Body of pancreas (tissue), 4 donors: ENCODE results near the gene MAPT. TPM values are rescaled to one million over a fixed set of nuclear protein-coding genes. Genes with fewer than 3 reads are reported as not detected.

ENCODE experiments used
- ATAC-seq: fragments of 150-250 bp; one replicate; pipeline ENCODE4 v1.9.1; 2016
- DNase-seq, 4 donors: peaks; one replicate each; pipeline ENCODE4 v3.0.0-alpha.2; 2019
- H3K27ac ChIP-seq, 4 donors: fragments of 200-600 bp; sonication (generic); 1 replicate in 3 of 4; 2 replicates in 1 of 4; pipeline versions ENCODE4 v1.5.1 to v1.6.1; 2016 to 2019; ENCODE audit warnings: mild to moderate bottlenecking in 1 of 4, mixed read lengths in 1 of 4, moderate library complexity in 1 of 4
- H3K27me3 ChIP-seq, 2 donors: fragments of 200-600 bp; sonication (generic); one replicate each; pipeline ENCODE4 v1.6.0; 2016; ENCODE audit warnings: mild to moderate bottlenecking in 1 of 2
- H3K36me3 ChIP-seq, 2 donors: fragments of 200-600 bp; sonication (generic); replicated peaks in 1 of 2; 2 replicates each; pipeline ENCODE4 v1.5.1; 2016; ENCODE audit warnings: low read depth in 2 of 2; ENCODE audit not compliant: insufficient read depth in 1 of 2
- H3K4me1 ChIP-seq: fragments of 200-600 bp; sonication (generic); one replicate; pipeline ENCODE4 v1.6.0; 2016
- H3K4me3 ChIP-seq, 2 donors: fragments of 200-600 bp; sonication (generic); 1 replicate in 1 of 2; 2 replicates in 1 of 2; pipeline ENCODE4 v1.5.1; 2016 to 2019
- H3K9me3 ChIP-seq, 3 donors: fragments of 200-600 bp; sonication (generic); 1 replicate in 2 of 3; 2 replicates in 1 of 3; pipeline ENCODE4 v1.5.1; 2016
- POLR2A ChIP-seq, 3 donors: fragments of 450-650 bp; IDR thresholded peaks; one replicate each; pipeline ENCODE4 v1.6.1; 2016; ENCODE audit warnings: antibody characterized with exemption in 3 of 3, mild to moderate bottlenecking in 2 of 3
- WGBS, 2 donors: methylation state at CpG; one replicate each; pipeline ENCODE4 v1.1.5; 2017; 5-methylcytosine and 5-hydroxymethylcytosine counted together
- intact Hi-C: fragments of 100-400 bp; cut with DNase I; formaldehyde crosslinking; loops from one replicate; pipeline ENCODE4 v1.15.1; 2023
- total RNA-seq, 2 donors: library from RNA; depleted of rRNA; stranded (reverse); fragments of >200 nt; gene quantifications; one replicate each; pipeline ENCODE4 v1.1.0, GENCODE V29; 2016
- TF ChIP-seq, protein P1 (sequence below), 7 experiments: fragments of 450-650 bp in 4 of 7; fragments of 200-600 bp in 3 of 7; sonication (generic) in 3 of 7; IDR thresholded peaks; one replicate each; pipeline ENCODE4 v1.5.1; 2016 to 2019; ENCODE audit warnings: antibody characterized with exemption in 7 of 7

MAPT gene
- total RNA-seq, 2 donors from 2014 or later: 1.6 to 2.3 TPM

DNA sequence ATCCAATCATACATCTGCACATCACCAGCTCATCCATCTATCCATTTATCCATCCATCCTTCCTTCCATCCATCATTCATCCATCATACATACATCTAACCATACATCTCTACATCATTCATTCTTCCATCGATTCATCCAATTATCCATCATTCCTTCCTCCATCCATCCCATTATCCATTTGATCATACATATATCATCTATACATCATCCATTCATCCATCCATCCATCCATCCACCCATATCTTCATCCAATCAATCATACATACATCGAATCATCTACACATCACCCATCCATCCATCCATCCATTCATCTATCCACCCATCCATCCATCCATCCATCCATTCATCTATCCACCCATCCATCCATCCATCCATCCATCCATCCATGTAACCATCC is 75.4 kb downstream of the MAPT start:
- Histone ChIP-seq H3K27me3 (no peaks in the 10 kb centered on the region), H3K27ac (no peak overlapping the region), H3K36me3 (no peaks in the 10 kb centered on the region), H3K9me3 (no peaks in the 10 kb centered on the region), H3K4me3 (no peak overlapping the region), H3K4me1 (no peaks in the 10 kb centered on the region)
- WGBS, 2 donors: 73 to 80% methylated on average over 2 of the region's 2 CpGs
- no peak for TF ChIP-seq POLR2A (IDR thresholded peaks at IDR 0.05)
- TF ChIP-seq, protein P1, sequence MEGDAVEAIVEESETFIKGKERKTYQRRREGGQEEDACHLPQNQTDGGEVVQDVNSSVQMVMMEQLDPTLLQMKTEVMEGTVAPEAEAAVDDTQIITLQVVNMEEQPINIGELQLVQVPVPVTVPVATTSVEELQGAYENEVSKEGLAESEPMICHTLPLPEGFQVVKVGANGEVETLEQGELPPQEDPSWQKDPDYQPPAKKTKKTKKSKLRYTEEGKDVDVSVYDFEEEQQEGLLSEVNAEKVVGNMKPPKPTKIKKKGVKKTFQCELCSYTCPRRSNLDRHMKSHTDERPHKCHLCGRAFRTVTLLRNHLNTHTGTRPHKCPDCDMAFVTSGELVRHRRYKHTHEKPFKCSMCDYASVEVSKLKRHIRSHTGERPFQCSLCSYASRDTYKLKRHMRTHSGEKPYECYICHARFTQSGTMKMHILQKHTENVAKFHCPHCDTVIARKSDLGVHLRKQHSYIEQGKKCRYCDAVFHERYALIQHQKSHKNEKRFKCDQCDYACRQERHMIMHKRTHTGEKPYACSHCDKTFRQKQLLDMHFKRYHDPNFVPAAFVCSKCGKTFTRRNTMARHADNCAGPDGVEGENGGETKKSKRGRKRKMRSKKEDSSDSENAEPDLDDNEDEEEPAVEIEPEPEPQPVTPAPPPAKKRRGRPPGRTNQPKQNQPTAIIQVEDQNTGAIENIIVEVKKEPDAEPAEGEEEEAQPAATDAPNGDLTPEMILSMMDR (IDR thresholded peaks at IDR 0.05): no peak
- intact Hi-C loops: no loop called here
- ATAC-seq: no peak
- DNase-seq: no peak

DNA sequence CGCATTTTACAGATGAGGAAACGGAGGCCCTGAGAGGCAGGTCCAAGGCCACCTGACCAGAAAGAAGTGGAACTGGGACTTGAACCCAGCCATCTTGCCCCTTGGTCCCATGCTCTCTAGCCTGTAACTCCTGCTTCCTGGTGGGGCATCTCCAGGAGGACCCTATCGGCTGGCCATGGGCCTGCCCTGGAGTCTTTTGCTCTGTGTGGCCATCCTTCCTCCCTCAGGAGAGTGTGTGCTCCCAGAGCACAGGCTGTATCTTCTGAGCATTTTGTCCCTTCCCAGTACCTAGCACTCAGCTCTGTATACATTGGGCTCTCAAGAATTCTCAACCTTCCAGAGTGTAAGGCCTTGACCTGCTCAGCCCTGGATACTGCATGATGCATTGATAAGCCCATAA is 76.3 kb downstream of the MAPT start:
- no peak overlapping the region for H3K27ac ChIP-seq
- intact Hi-C loops: no loop called here
- ATAC-seq (no peak), DNase-seq (no peak)
- H3K4me1 ChIP-seq: no peaks in the 10 kb centered on the region
- 87 to 100% methylated on average over 2 to 3 of the region's 3 CpGs for WGBS, 2 donors
- no peak for TF ChIP-seq POLR2A (IDR thresholded peaks at IDR 0.05)
- TF ChIP-seq, protein P1 (IDR thresholded peaks at IDR 0.05): no peak
- H3K27me3 ChIP-seq: no peaks in the 10 kb centered on the region
- no peaks in the 10 kb centered on the region for H3K36me3 ChIP-seq
- no peak overlapping the region for H3K4me3 ChIP-seq
- H3K9me3 ChIP-seq: no peaks in the 10 kb centered on the region

DNA sequence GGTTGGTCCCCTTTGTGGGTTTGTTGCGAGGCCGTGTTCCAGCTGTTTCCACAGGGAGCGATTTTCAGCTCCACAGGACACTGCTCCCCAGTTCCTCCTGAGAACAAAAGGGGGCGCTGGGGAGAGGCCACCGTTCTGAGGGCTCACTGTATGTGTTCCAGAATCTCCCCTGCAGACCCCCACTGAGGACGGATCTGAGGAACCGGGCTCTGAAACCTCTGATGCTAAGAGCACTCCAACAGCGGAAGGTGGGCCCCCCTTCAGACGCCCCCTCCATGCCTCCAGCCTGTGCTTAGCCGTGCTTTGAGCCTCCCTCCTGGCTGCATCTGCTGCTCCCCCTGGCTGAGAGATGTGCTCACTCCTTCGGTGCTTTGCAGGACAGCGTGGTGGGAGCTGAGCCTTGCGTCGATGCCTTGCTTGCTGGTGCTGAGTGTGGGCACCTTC is 77.4 kb downstream of the MAPT start:
- no peaks in the 10 kb centered on the region for H3K36me3 ChIP-seq
- no peaks in the 10 kb centered on the region for H3K9me3 ChIP-seq
- no peak for ATAC-seq
- intact Hi-C loops: no loop called here
- WGBS, 2 donors: 65% methylated on average over 14 of the region's 14 CpGs; no CpG with 5 or more reads in 1 of the 2 donors
- TF ChIP-seq, protein P1 (IDR thresholded peaks at IDR 0.05): no peak
- no peak for TF ChIP-seq POLR2A (IDR thresholded peaks at IDR 0.05)
- DNase-seq: no peak
- H3K27ac ChIP-seq: no peak overlapping the region
- H3K27me3 ChIP-seq: no peaks in the 10 kb centered on the region
- no peak overlapping the region for H3K4me3 ChIP-seq
- no peaks in the 10 kb centered on the region for H3K4me1 ChIP-seq

DNA sequence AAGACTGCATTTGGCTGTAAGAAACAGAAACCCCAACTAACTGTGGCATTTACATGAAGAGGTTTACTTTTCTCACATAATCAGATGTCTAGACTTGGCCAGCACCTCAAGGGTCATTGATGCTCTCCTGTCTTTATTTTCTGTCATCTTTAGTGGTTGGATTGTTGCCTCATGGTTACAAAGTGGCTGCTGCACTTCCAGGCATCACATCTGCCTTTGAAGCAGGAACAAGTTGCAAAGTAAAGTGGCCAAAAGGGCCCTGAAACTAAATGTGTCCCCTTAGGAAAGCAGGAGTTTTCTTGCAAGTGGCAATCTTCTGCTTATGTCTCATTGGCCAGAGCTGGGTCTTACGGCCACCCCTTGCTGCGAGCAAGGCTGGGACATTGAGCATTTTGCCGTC is 78.2 kb downstream of the MAPT start:
- no peaks in the 10 kb centered on the region for H3K27me3 ChIP-seq
- no peak overlapping the region for H3K4me3 ChIP-seq
- H3K27ac ChIP-seq: no peak overlapping the region
- no peaks in the 10 kb centered on the region for H3K4me1 ChIP-seq
- no peak for TF ChIP-seq POLR2A (IDR thresholded peaks at IDR 0.05)
- TF ChIP-seq, protein P1 (IDR thresholded peaks at IDR 0.05): no peak
- no peaks in the 10 kb centered on the region for H3K9me3 ChIP-seq
- no peaks in the 10 kb centered on the region for H3K36me3 ChIP-seq
- intact Hi-C loops: no loop called here
- ATAC-seq (no peak), DNase-seq (no peak)
- 90 to 93% methylated on average over 3 of the region's 3 CpGs for WGBS, 2 donors

DNA sequence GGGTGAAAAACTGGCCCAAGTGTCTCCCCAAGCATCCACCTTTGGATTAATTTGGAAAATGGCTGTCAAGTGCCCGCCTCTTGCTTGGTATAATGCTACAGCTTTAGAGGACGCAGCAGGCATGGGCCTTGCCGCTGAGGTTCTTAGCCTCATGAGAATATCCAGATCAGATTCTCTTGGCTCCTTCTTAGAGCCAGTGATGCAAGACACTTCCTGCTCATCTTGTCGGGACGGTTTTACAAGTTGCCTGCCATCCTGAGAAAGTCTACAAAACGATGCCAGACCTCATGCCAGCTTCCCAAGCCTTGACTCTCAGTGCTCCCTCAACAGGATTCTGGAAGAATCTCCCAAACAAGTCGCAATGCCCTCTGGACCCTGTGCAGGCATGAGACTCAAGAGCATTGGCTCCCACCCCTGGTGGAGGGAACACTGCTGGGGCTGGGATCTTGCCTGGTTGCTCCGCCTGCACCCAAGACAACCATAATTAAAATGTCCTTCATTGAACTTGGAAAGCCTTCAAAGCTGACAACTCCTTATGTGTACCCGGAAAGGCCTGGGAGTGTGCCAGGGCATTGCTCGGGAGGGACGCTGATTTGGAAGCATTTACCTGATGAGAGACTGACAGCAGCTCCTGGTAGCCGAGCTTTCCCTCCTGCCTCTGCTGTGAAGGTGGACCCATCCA is 78.9 kb downstream of the MAPT start:
- WGBS, 2 donors: 56 to 62% methylated on average over 7 to 12 of the region's 12 CpGs
- no peak for TF ChIP-seq POLR2A (IDR thresholded peaks at IDR 0.05)
- TF ChIP-seq, protein P1 (IDR thresholded peaks at IDR 0.05): no peak
- no peaks in the 10 kb centered on the region for H3K9me3 ChIP-seq
- H3K4me3 ChIP-seq: no peak overlapping the region
- H3K36me3 ChIP-seq: no peaks in the 10 kb centered on the region
- H3K27me3 ChIP-seq: no peaks in the 10 kb centered on the region
- peak; percentile 20 to 62 (median 38) for DNase-seq
- H3K27ac ChIP-seq: no peak overlapping the region
- ATAC-seq: no peak
- H3K4me1 ChIP-seq: no peaks in the 10 kb centered on the region
- intact Hi-C loops: no loop called here
